GM12878 (cell line): ENCODE data around the gene TSEN34. TPM values are rescaled to one million over a fixed set of nuclear protein-coding genes. Genes with fewer than 3 reads are reported as not detected.

Experiments used
- ATAC-seq: fragments of 200-7000 bp; cut with Tn5 transposase; 3 replicates; pipeline ENCODE4 v1.9.1; 2020; ENCODE audit warnings: mild to moderate bottlenecking, moderate library complexity
- BruUV-seq: library from RNA; stranded (reverse); fragments of 400-500 nt; replicated peaks from 2 replicates; lab custom pipeline; 2021; lab: Mats Ljungman, UMichigan
- CTCF ChIA-PET: fragments of 300-600 bp; sonication (Branson Sonifier 250); formaldehyde crosslinking; extraction: SDS; loops from one replicate; lab custom pipeline; 2021; ENCODE audit warnings: inconsistent platforms; lab: Yijun Ruan, JAX
- POLR2A ChIA-PET: fragments of 350-600 bp; formaldehyde crosslinking; extraction: SDS; loops from one replicate; lab custom pipeline; 2021; ENCODE audit warnings: inconsistent platforms; lab: Charles Lee
- RAD21 ChIA-PET: fragments of 300-600 bp; sonication (Branson Sonifier 250); formaldehyde crosslinking; loops from one replicate; lab custom pipeline; 2023; ENCODE audit warnings: antibody characterized with exemption; ENCODE audit not compliant: unreplicated experiment; lab: Charles Lee
- SMC1A ChIA-PET: fragments of 300-600 bp; sonication (Branson Sonifier 250); formaldehyde crosslinking; loops from one replicate; lab custom pipeline; 2023; ENCODE audit not compliant: unreplicated experiment, uncharacterized antibody; lab: Charles Lee
- DNase-seq: peaks from one replicate; pipeline ENCODE4 v3.0.0-alpha.2; 2011; ENCODE audit warnings: low read depth, low spot score
- FAIRE-seq: peaks from 3 replicates; lab custom pipeline; 2011; peaks lifted over from hg19 to GRCh38; lab: Jason Lieb, UNC
- H2AFZ ChIP-seq: 2 replicates; pipeline ENCODE4 v1.6.0; 2011; ENCODE audit warnings: low read depth, low read length, control low read depth; ENCODE audit not compliant: control insufficient read depth
- H3K27ac ChIP-seq: 2 replicates; pipeline ENCODE4 v1.5.1; 2011; ENCODE audit warnings: control low read depth; ENCODE audit not compliant: control insufficient read depth, insufficient read depth
- H3K27me3 ChIP-seq, 2 experiments: replicated peaks in 1 of 2; 2 replicates each; pipeline versions ENCODE4 v1.6.0 to v1.6.1; 2011; ENCODE audit warnings: low read length in 1 of 2; ENCODE audit not compliant: control insufficient read depth in 2 of 2, insufficient read depth in 2 of 2
- H3K36me3 ChIP-seq, 2 experiments: 2 replicates each; pipeline ENCODE4 v1.5.1; 2011; ENCODE audit warnings: low read length in 1 of 2; ENCODE audit not compliant: control insufficient read depth in 2 of 2, insufficient read depth in 2 of 2
- H3K4me1 ChIP-seq: 2 replicates; pipeline ENCODE4 v1.6.1; 2011; ENCODE audit warnings: mild to moderate bottlenecking, low read length, moderate library complexity, mixed read lengths; ENCODE audit not compliant: control insufficient read depth, insufficient read depth
- H3K4me2 ChIP-seq: 2 replicates; pipeline ENCODE4 v1.6.0; 2011; ENCODE audit warnings: control low read depth; ENCODE audit not compliant: control insufficient read depth, insufficient read depth
- H3K4me3 ChIP-seq: fragments of 200-600 bp; sonication (generic); 2 replicates; pipeline ENCODE4 v1.5.1; 2016
- H3K79me2 ChIP-seq: 2 replicates; pipeline ENCODE4 v1.6.0; 2011; ENCODE audit warnings: low read length; ENCODE audit not compliant: control insufficient read depth, insufficient read depth
- H3K9ac ChIP-seq: 2 replicates; pipeline ENCODE4 v1.8.0; 2011; ENCODE audit warnings: low read length, control low read depth, mixed read lengths; ENCODE audit not compliant: control insufficient read depth, insufficient read depth
- H3K9me3 ChIP-seq: replicated peaks from 3 replicates; pipeline ENCODE4 v1.5.1; 2011; ENCODE audit warnings: mild to moderate bottlenecking, low read length; ENCODE audit not compliant: control insufficient read depth, insufficient read depth
- H4K20me1 ChIP-seq: 2 replicates; pipeline ENCODE4 v1.6.0; 2011; ENCODE audit not compliant: control insufficient read depth, insufficient read depth
- BMI1 ChIP-seq: fragments of 450-650 bp; IDR thresholded peaks from 2 replicates; pipeline ENCODE4 v1.6.1; 2016; ENCODE audit warnings: mild to moderate bottlenecking, moderate library complexity, borderline replicate concordance
- E2F4 ChIP-seq: IDR thresholded peaks from 2 replicates; pipeline ENCODE4 v1.6.1; 2012; ENCODE audit warnings: low read depth, low read length, improper control_type of control experiment
- HDGF ChIP-seq: fragments of 450-650 bp; IDR thresholded peaks from 2 replicates; pipeline ENCODE4 v1.6.1; 2016; ENCODE audit warnings: antibody characterized with exemption
- JUND ChIP-seq: IDR thresholded peaks from 2 replicates; pipeline ENCODE4 v1.6.1; 2012; ENCODE audit warnings: low read depth, mild to moderate bottlenecking, low read length, improper control_type of control experiment, moderate library complexity
- KLF5 ChIP-seq: fragments of 450-650 bp; IDR thresholded peaks from 2 replicates; pipeline ENCODE4 v1.6.1; 2014; ENCODE audit warnings: mild to moderate bottlenecking; ENCODE audit not compliant: partially characterized antibody
- PAX8 ChIP-seq: fragments of 450-650 bp; IDR thresholded peaks from 2 replicates; pipeline ENCODE4 v1.6.1; 2017; ENCODE audit warnings: mild to moderate bottlenecking, moderate library complexity
- PML ChIP-seq: IDR thresholded peaks from 2 replicates; pipeline ENCODE4 v1.6.1; 2012; ENCODE audit warnings: low read length, inconsistent platforms
- POU2F2 ChIP-seq: IDR thresholded peaks from 3 replicates; pipeline ENCODE4 v1.6.1; 2011; ENCODE audit warnings: low read depth, mild to moderate bottlenecking, low read length, borderline replicate concordance
- STAT1 ChIP-seq: fragments of 450-650 bp; conservative IDR thresholded peaks from 2 replicates; pipeline ENCODE4 v1.6.1; 2014; ENCODE audit warnings: antibody characterized with exemption, mild to moderate bottlenecking
- TARDBP ChIP-seq: IDR thresholded peaks from 2 replicates; pipeline ENCODE4 v1.6.1; 2016; ENCODE audit warnings: borderline replicate concordance
- WRNIP1 ChIP-seq: IDR thresholded peaks from 2 replicates; pipeline ENCODE4 v1.6.1; 2011; ENCODE audit warnings: low read depth, low read length, improper control_type of control experiment, borderline replicate concordance
- YY1 ChIP-seq: IDR thresholded peaks from 2 replicates; pipeline ENCODE4 v1.6.1; 2011; ENCODE audit warnings: low read depth, mild to moderate bottlenecking, low read length
- ZNF592 ChIP-seq: fragments of 450-650 bp; IDR thresholded peaks from 2 replicates; pipeline ENCODE4 v1.6.1; 2017; ENCODE audit warnings: mild to moderate bottlenecking, moderate library complexity
- WGBS: methylation state at CpG from one replicate; pipeline ENCODE4 v1.1.6; 2016; ENCODE audit warnings: low lambda C conversion rate; ENCODE audit not compliant: insufficient replicate concordance, insufficient coverage; ENCODE audit errors: missing lambda C conversion rate; 5-methylcytosine and 5-hydroxymethylcytosine counted together
- in situ Hi-C: fragments of 300-500 bp; cut with MboI; formaldehyde crosslinking; loops from 9 replicates; pipeline ENCODE4 v1.14.3; 2018; ENCODE audit warnings: mixed read lengths
- intact Hi-C: fragments of 100-400 bp; cut with micrococcal nuclease; formaldehyde crosslinking; loops from one replicate; pipeline ENCODE4 v1.14.2; 2022; ENCODE audit not compliant: unreplicated experiment
- polyA plus RNA-seq, 11 experiments: library from polyadenylated mRNA; depleted of rRNA in 4 of 11; unstranded in 6 of 11; stranded (reverse) in 5 of 11; fragments of >200 nt; fragmentation: Nextera tagmentation in 4 of 11; fragmentation: Illumina TruSeq in 1 of 11; extraction: Ambion mirVana in 4 of 11; extraction: Trizol in 1 of 11; gene quantifications; 1 replicate in 1 of 11; 2 replicates in 10 of 11; pipeline versions ENCODE4 v1.2.1 to v1.2.3, GENCODE V29; 2011 to 2016; ENCODE audit warnings: inconsistent platforms in 2 of 11, missing spikeins in 2 of 11, low read depth in 1 of 11
- total RNA-seq, 4 experiments: library from RNA; depleted of rRNA in 3 of 4; stranded (reverse); fragments of >200 nt in 3 of 4; fragmentation: Illumina TruSeq in 1 of 4; extraction: Trizol in 1 of 4; gene quantifications; 2 replicates each; pipeline versions ENCODE4 v1.2.1 to v1.2.3, GENCODE V29; 2013 to 2021
- TF ChIP-seq, protein P1 (sequence below): fragments of 450-650 bp; IDR thresholded peaks from 2 replicates; pipeline ENCODE4 v1.6.1; 2017; ENCODE audit warnings: mild to moderate bottlenecking, moderate library complexity

Gene TSEN34
- total and polyA plus RNA-seq, 10 of the 15 experiments (the other 5 are each of a cell fraction or from before 2014, with no cell fraction given), result 1.0 to 35.9 (median 16.8) TPM

GRCh38 chr19:54173951-54174834 lies 16.9 kb upstream of the TSEN34 start:
- intact Hi-C loops (no loop called here), in situ Hi-C loops (no loop called here)
- no TSS peak for BruUV-seq
- TF ChIP-seq ZNF592 (no peak), JUND (no peak), E2F4 (no peak), TARDBP (no peak), HDGF (no peak), POU2F2 (no peak), KLF5 (no peak), PAX8 (no peak), STAT1 (no peak), PML (no peak), WRNIP1 (no peak), BMI1 (no peak), YY1 (no peak)
- TF ChIP-seq, protein P1, sequence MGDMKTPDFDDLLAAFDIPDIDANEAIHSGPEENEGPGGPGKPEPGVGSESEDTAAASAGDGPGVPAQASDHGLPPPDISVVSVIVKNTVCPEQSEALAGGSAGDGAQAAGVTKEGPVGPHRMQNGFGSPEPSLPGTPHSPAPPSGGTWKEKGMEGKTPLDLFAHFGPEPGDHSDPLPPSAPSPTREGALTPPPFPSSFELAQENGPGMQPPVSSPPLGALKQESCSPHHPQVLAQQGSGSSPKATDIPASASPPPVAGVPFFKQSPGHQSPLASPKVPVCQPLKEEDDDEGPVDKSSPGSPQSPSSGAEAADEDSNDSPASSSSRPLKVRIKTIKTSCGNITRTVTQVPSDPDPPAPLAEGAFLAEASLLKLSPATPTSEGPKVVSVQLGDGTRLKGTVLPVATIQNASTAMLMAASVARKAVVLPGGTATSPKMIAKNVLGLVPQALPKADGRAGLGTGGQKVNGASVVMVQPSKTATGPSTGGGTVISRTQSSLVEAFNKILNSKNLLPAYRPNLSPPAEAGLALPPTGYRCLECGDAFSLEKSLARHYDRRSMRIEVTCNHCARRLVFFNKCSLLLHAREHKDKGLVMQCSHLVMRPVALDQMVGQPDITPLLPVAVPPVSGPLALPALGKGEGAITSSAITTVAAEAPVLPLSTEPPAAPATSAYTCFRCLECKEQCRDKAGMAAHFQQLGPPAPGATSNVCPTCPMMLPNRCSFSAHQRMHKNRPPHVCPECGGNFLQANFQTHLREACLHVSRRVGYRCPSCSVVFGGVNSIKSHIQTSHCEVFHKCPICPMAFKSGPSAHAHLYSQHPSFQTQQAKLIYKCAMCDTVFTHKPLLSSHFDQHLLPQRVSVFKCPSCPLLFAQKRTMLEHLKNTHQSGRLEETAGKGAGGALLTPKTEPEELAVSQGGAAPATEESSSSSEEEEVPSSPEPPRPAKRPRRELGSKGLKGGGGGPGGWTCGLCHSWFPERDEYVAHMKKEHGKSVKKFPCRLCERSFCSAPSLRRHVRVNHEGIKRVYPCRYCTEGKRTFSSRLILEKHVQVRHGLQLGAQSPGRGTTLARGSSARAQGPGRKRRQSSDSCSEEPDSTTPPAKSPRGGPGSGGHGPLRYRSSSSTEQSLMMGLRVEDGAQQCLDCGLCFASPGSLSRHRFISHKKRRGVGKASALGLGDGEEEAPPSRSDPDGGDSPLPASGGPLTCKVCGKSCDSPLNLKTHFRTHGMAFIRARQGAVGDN, result no peak

More at GRCh38 chr19:54173951-54174834, 16.9 kb upstream of the TSEN34 start:
- Histone ChIP-seq H3K9me3 (no peaks in the 10 kb centered on the region), H3K27ac (no peak overlapping the region), H3K79me2 (no peaks in the 10 kb centered on the region), H2AFZ (no peak overlapping the region), H4K20me1 (no peaks in the 10 kb centered on the region), H3K4me2 (no peak overlapping the region), H3K27me3 (no peaks in the 10 kb centered on the region), H3K4me3 (no peak overlapping the region), H3K9ac (no peak overlapping the region), H3K4me1 (no peaks in the 10 kb centered on the region), H3K36me3 (peaks cover 0 to under 1% of the 10 kb centered on the region in 2 experiments; a peak in 1 of 4 replicates)
- DNase-seq (no peak), ATAC-seq (no peak), FAIRE-seq (no peak)
- 74% methylated on average over 24 of the region's 25 CpGs for WGBS
- RAD21 ChIA-PET, result no interaction called here
- CTCF ChIA-PET, result interaction anchor here (1.0 to 1.4 kb wide), 2 partner anchors 15 to 37 kb away, joined by 4 to 5 read pairs; partner anchors contain the start of genes CNOT3 and MBOAT7
- SMC1A ChIA-PET, result interaction anchor here (1.3 kb wide), 1 partner anchor 216 kb away, joined by 4 read pairs; no protein-coding TSS in a partner anchor
- POLR2A ChIA-PET, result no interaction called here
